H1 (cell line): ENCODE measurements around the gene MMUT. TPM values are rescaled to one million over a fixed set of nuclear protein-coding genes. Genes with fewer than 3 reads are reported as not detected.

ENCODE experiments used
- CTCF ChIA-PET: fragments of 300-600 bp; sonication (Branson Sonifier 250); formaldehyde crosslinking; loops from one replicate; lab custom pipeline; 2021; ENCODE audit not compliant: partially characterized antibody; lab: Charles Lee
- POLR2A ChIA-PET: fragments of 300-600 bp; sonication (Branson Sonifier 250); formaldehyde crosslinking; loops from one replicate; lab custom pipeline; 2021; ENCODE audit warnings: inconsistent platforms; ENCODE audit not compliant: partially characterized antibody; lab: Charles Lee
- DNase-seq, 2 experiments: peaks; one replicate each; pipeline versions ENCODE4 v3.0.0 to v3.0.0-alpha.2; 2010 to 2022; ENCODE audit warnings: low spot score in 2 of 2, low read depth in 1 of 2, mixed read lengths in 1 of 2
- FAIRE-seq: peaks from 2 replicates; lab custom pipeline; 2011; peaks lifted over from hg19 to GRCh38; lab: Jason Lieb, UNC
- H2AFZ ChIP-seq: 2 replicates; pipeline ENCODE4 v1.8.1; 2012; ENCODE audit warnings: low read length, inconsistent platforms
- H2AK5ac ChIP-seq: 2 replicates; pipeline ENCODE4 v1.6.1; 2013; ENCODE audit warnings: low read depth, low read length
- H2BK120ac ChIP-seq: replicated peaks from 2 replicates; pipeline ENCODE3; 2013; ENCODE audit warnings: low read depth, low read length, inconsistent platforms
- H2BK12ac ChIP-seq: 2 replicates; pipeline ENCODE4 v1.6.1; 2013; ENCODE audit warnings: low read depth, low read length
- H2BK15ac ChIP-seq: 2 replicates; pipeline ENCODE4 v1.6.1; 2013; ENCODE audit warnings: low read length
- H2BK20ac ChIP-seq: 2 replicates; pipeline ENCODE4 v1.6.1; 2013; ENCODE audit warnings: low read length
- H2BK5ac ChIP-seq: 2 replicates; pipeline ENCODE4 v1.6.1; 2013; ENCODE audit warnings: low read depth, low read length
- H3K14ac ChIP-seq: 2 replicates; pipeline ENCODE4 v1.6.1; 2013; ENCODE audit warnings: inconsistent platforms; ENCODE audit not compliant: insufficient read length
- H3K18ac ChIP-seq: 2 replicates; pipeline ENCODE4 v1.6.1; 2013; ENCODE audit warnings: low read length; ENCODE audit errors: extremely low read depth
- H3K23ac ChIP-seq: 2 replicates; pipeline ENCODE4 v1.6.1; 2013; ENCODE audit warnings: inconsistent platforms; ENCODE audit not compliant: insufficient read length
- H3K23me2 ChIP-seq: 2 replicates; pipeline ENCODE4 v1.6.1; 2013; ENCODE audit warnings: low read depth, low read length
- H3K27ac ChIP-seq: 2 replicates; pipeline ENCODE4 v1.6.1; 2011; ENCODE audit warnings: low read depth, low read length, inconsistent platforms
- H3K27me3 ChIP-seq, 4 experiments: replicated peaks in 1 of 4; 1 replicate in 1 of 4; 2 replicates in 3 of 4; pipeline versions ENCODE4 v1.6.1 to v1.8.1; 2011 to 2013; ENCODE audit warnings: low read length in 3 of 4, mild to moderate bottlenecking in 3 of 4, inconsistent platforms in 2 of 4, mixed read lengths in 2 of 4, moderate library complexity in 1 of 4; ENCODE audit not compliant: control insufficient read depth in 3 of 4, insufficient read depth in 3 of 4; ENCODE audit errors: extremely low read depth in 1 of 4
- H3K36me3 ChIP-seq, 4 experiments: 2 replicates each; pipeline versions ENCODE4 v1.6.1 to v1.8.1; 2011 to 2013; ENCODE audit warnings: mild to moderate bottlenecking in 4 of 4, low read length in 3 of 4, moderate library complexity in 2 of 4, control low read depth in 1 of 4, inconsistent platforms in 1 of 4; ENCODE audit not compliant: insufficient read depth in 4 of 4, control insufficient read depth in 2 of 4
- H3K4ac ChIP-seq: replicated peaks from 2 replicates; pipeline ENCODE3; 2013; ENCODE audit warnings: low read length, low read depth, mixed read lengths, inconsistent platforms; ENCODE audit not compliant: insufficient read length
- H3K4me1 ChIP-seq, 4 experiments: replicated peaks in 1 of 4; 1 replicate in 1 of 4; 2 replicates in 3 of 4; pipeline versions ENCODE4 v1.6.1 to v1.8.1; 2011 to 2013; ENCODE audit warnings: low read length in 3 of 4, inconsistent platforms in 2 of 4, mixed read lengths in 1 of 4; ENCODE audit not compliant: insufficient read depth in 4 of 4, control insufficient read depth in 3 of 4
- H3K4me2 ChIP-seq, 2 experiments: 2 replicates each; pipeline versions ENCODE4 v1.6.1 to v1.8.1; 2011 to 2013; ENCODE audit warnings: low read depth in 2 of 2, low read length in 2 of 2, control low read depth in 1 of 2, inconsistent platforms in 1 of 2, mild to moderate bottlenecking in 1 of 2; ENCODE audit not compliant: insufficient read depth in 1 of 2
- H3K4me3 ChIP-seq, 4 experiments: fragments of 200-600, 300-600 bp in 1 of 4; sonication (generic), shearing (Covaris generic), sonication (Bioruptor Twin) in 1 of 4; 2 replicates each; pipeline versions ENCODE4 v1.5.1 to v1.8.1; 2011 to 2016; ENCODE audit warnings: low read length in 4 of 4, low read depth in 3 of 4, control low read depth in 2 of 4, inconsistent platforms in 2 of 4, mild to moderate bottlenecking in 2 of 4, mixed read lengths in 1 of 4, moderate library complexity in 1 of 4; ENCODE audit not compliant: insufficient read depth in 2 of 4; ENCODE audit errors: extremely low read depth in 1 of 4
- H3K56ac ChIP-seq: replicated peaks from 2 replicates; pipeline ENCODE3; 2013; ENCODE audit warnings: low read depth, mild to moderate bottlenecking, mixed read lengths, low read length, inconsistent platforms; ENCODE audit not compliant: insufficient read length
- H3K79me1 ChIP-seq: 2 replicates; pipeline ENCODE4 v1.6.1; 2013; ENCODE audit warnings: low read depth, low read length, control low read depth
- H3K79me2 ChIP-seq, 2 experiments: 2 replicates each; pipeline versions ENCODE4 v1.6.1 to v1.8.1; 2012 to 2013; ENCODE audit warnings: low read length in 2 of 2, mild to moderate bottlenecking in 2 of 2, inconsistent platforms in 1 of 2; ENCODE audit not compliant: insufficient read depth in 2 of 2, control insufficient read depth in 1 of 2
- H3K9ac ChIP-seq, 4 experiments: replicated peaks in 1 of 4; 1 replicate in 1 of 4; 2 replicates in 3 of 4; pipeline versions ENCODE4 v1.6.1 to v1.8.1; 2011 to 2013; ENCODE audit warnings: low read depth in 3 of 4, low read length in 3 of 4, control low read depth in 2 of 4, mild to moderate bottlenecking in 2 of 4, moderate library complexity in 2 of 4, inconsistent platforms in 1 of 4; ENCODE audit errors: extremely low read depth in 1 of 4
- H3K9me3 ChIP-seq, 2 experiments: 2 replicates each; pipeline versions ENCODE4 v1.6.1 to v1.8.1; 2012 to 2013; ENCODE audit warnings: mild to moderate bottlenecking in 2 of 2, moderate library complexity in 2 of 2, control low read depth in 1 of 2, inconsistent platforms in 1 of 2, low read depth in 1 of 2, low read length in 1 of 2, mixed read lengths in 1 of 2; ENCODE audit not compliant: insufficient read depth in 2 of 2
- H4K20me1 ChIP-seq, 2 experiments: replicated peaks in 1 of 2; 2 replicates each; pipeline versions ENCODE3 to v1.8.1; 2011 to 2013; ENCODE audit warnings: inconsistent platforms in 2 of 2, low read length in 2 of 2, mild to moderate bottlenecking in 1 of 2; ENCODE audit not compliant: insufficient read depth in 2 of 2, control insufficient read depth in 1 of 2
- H4K5ac ChIP-seq: 2 replicates; pipeline ENCODE4 v1.6.1; 2013; ENCODE audit warnings: low read length, low read depth, mixed read lengths, inconsistent platforms; ENCODE audit not compliant: insufficient read length
- H4K8ac ChIP-seq: 2 replicates; pipeline ENCODE4 v1.8.0; 2013; ENCODE audit warnings: mild to moderate bottlenecking, moderate library complexity, low read length, inconsistent platforms; ENCODE audit not compliant: insufficient read depth; ENCODE audit errors: extremely low read depth
- H4K91ac ChIP-seq: replicated peaks from 2 replicates; pipeline ENCODE3; 2013; ENCODE audit warnings: low read length, mixed read lengths, inconsistent platforms; ENCODE audit not compliant: insufficient read length
- ATF3 ChIP-seq: IDR thresholded peaks from 2 replicates; pipeline ENCODE4 v1.6.1; 2011; ENCODE audit warnings: low read depth, mild to moderate bottlenecking, low read length; ENCODE audit not compliant: insufficient read depth
- BRCA1 ChIP-seq: IDR thresholded peaks from 2 replicates; pipeline ENCODE4 v1.6.1; 2012; ENCODE audit warnings: low read depth, low read length, improper control_type of control experiment
- CBX5 ChIP-seq: fragments of 300-800, 300-1000 bp; sonication (generic); IDR thresholded peaks from 2 replicates; pipeline ENCODE4 v1.7.1; 2016; ENCODE audit warnings: antibody characterized with exemption, low read length, low read depth
- CEBPB ChIP-seq: IDR thresholded peaks from 2 replicates; pipeline ENCODE4 v1.6.1; 2012; ENCODE audit warnings: low read depth, low read length
- EGR1 ChIP-seq: IDR thresholded peaks from 2 replicates; pipeline ENCODE4 v1.6.1; 2011; ENCODE audit warnings: low read depth, low read length, borderline replicate concordance
- KDM5A ChIP-seq: fragments of 200-600 bp; IDR thresholded peaks from 2 replicates; pipeline ENCODE4 v1.7.1; 2012; ENCODE audit warnings: mild to moderate bottlenecking, low read length, inconsistent platforms, mixed read lengths
- MAFK ChIP-seq: IDR thresholded peaks from 2 replicates; pipeline ENCODE4 v1.6.1; 2012; ENCODE audit warnings: low read depth, mild to moderate bottlenecking, improper control_type of control experiment, low read length
- SP4 ChIP-seq: IDR thresholded peaks from 2 replicates; pipeline ENCODE4 v1.6.1; 2012; ENCODE audit warnings: low read length, inconsistent platforms
- SRF ChIP-seq: IDR thresholded peaks from 2 replicates; pipeline ENCODE4 v1.6.1; 2011; ENCODE audit warnings: mild to moderate bottlenecking, low read depth, low read length, moderate library complexity
- TBP ChIP-seq: IDR thresholded peaks from 2 replicates; pipeline ENCODE4 v1.6.1; 2011; ENCODE audit warnings: low read depth, low read length, improper control_type of control experiment
- YY1 ChIP-seq: IDR thresholded peaks from 2 replicates; pipeline ENCODE4 v1.6.1; 2011; ENCODE audit warnings: low read depth, mild to moderate bottlenecking, low read length
- WGBS, 2 experiments: shearing (Covaris generic) in 1 of 2; methylation state at CpG; one replicate each; pipeline versions ENCODE4 v1.1.6 to v1.1.7; 2013 to 2015; ENCODE audit warnings: low lambda C conversion rate in 2 of 2, mixed read lengths in 2 of 2, inconsistent platforms in 1 of 2, low coverage in 1 of 2, missing lambda C conversion rate in 1 of 2; ENCODE audit not compliant: insufficient replicate concordance in 2 of 2, insufficient coverage in 1 of 2, insufficient read length in 1 of 2; ENCODE audit errors: extremely low coverage in 1 of 2, missing lambda C conversion rate in 1 of 2; 5-methylcytosine and 5-hydroxymethylcytosine counted together
- polyA plus RNA-seq, 7 experiments: library from polyadenylated mRNA; depleted of rRNA in 3 of 7; stranded (reverse) in 5 of 7; unstranded in 2 of 7; fragments of >200 nt in 5 of 7; fragments of 200-250 nt in 2 of 7; gene quantifications; 1 replicate in 5 of 7; 2 replicates in 1 of 7; 4 replicates in 1 of 7; pipeline versions ENCODE4 v1.2.1 to v1.2.3, GENCODE V29; 2011 to 2013; ENCODE audit warnings: missing spikeins in 2 of 7, mixed read lengths in 2 of 7
- total RNA-seq: library from RNA; stranded (reverse); fragmentation: NEBNext Ultra II Directional; extraction: Animal tissue kit (Norgen Biotek cat#: 25700); gene quantifications from 2 replicates; pipeline ENCODE4 v1.2.1, GENCODE V29; 2021

MMUT gene
- total and polyA plus RNA-seq, 2 of the 8 experiments (the other 6 are each of a cell fraction or from before 2014, with no cell fraction given) = 5.2 to 13.0 TPM

GRCh38 chr6:49457771-49458170 is 5.3 kb downstream of the MMUT start:
- POLR2A ChIA-PET = no interaction called here
- H3K56ac ChIP-seq = no peak overlapping the region
- no peak overlapping the region for H4K5ac ChIP-seq
- H3K4ac ChIP-seq = no peak overlapping the region
- H3K14ac ChIP-seq = no peak overlapping the region
- H3K36me3 ChIP-seq = peaks cover 0 to 8% (median 0%) of the 10 kb centered on the region in 4 experiments; a peak in 1 of 8 replicates
- no peak overlapping the region for H4K91ac ChIP-seq
- 88% methylated on average over 4 of the region's 4 CpGs; no CpG with 5 or more reads in 1 of the 2 experiments for WGBS, 2 experiments
- no peak overlapping the region for H3K18ac ChIP-seq
- H2BK20ac ChIP-seq = no peak overlapping the region
- H3K4me2 ChIP-seq = no peak overlapping the region
- H3K27ac ChIP-seq = no peak overlapping the region
- no peaks in the 10 kb centered on the region for H3K4me1 ChIP-seq
- no peak overlapping the region for H2AFZ ChIP-seq
- H4K20me1 ChIP-seq = no peaks in the 10 kb centered on the region
- FAIRE-seq (peak; percentile 55), DNase-seq (no peak)
- no peak overlapping the region for H2BK12ac ChIP-seq
- H3K4me3 ChIP-seq = no peak overlapping the region
- no peak overlapping the region for H2BK15ac ChIP-seq
- H3K9ac ChIP-seq = no peak overlapping the region
- no peak overlapping the region for H4K8ac ChIP-seq
- H3K79me1 ChIP-seq = no peaks in the 10 kb centered on the region
- peaks cover 0 to 22% of the 10 kb centered on the region in 2 experiments; a peak in 2 of 4 replicates for H3K79me2 ChIP-seq
- H3K23ac ChIP-seq = no peak overlapping the region
- H3K9me3 ChIP-seq = no peaks in the 10 kb centered on the region
- H2AK5ac ChIP-seq = no peak overlapping the region
- no peak overlapping the region for H2BK120ac ChIP-seq
- no peak overlapping the region for H2BK5ac ChIP-seq
- no peaks in the 10 kb centered on the region for H3K27me3 ChIP-seq
- H3K23me2 ChIP-seq = peaks cover 2% of the 10 kb centered on the region
- CTCF ChIA-PET = no interaction called here
- TF ChIP-seq TBP (no peak), EGR1 (no peak), MAFK (no peak), KDM5A (no peak), SP4 (no peak), CEBPB (no peak), SRF (no peak), CBX5 (no peak), ATF3 (no peak), BRCA1 (no peak), YY1 (no peak)
